ENCODE measurements around the gene MRPL55. TPM values are rescaled to one million over a fixed set of nuclear protein-coding genes. Genes with fewer than 3 reads are reported as not detected.

Gene MRPL55
- total RNA-seq, 1 experiment from 2014 or later = 60.4 TPM

GRCh38 chr1:228150120-228150460 lies 41.0 kb upstream of the MRPL55 start:
- POLR2A ChIA-PET (ENCODE audit: low non-redundant PET) = no interaction called here
- H3K4me3 ChIP-seq (ENCODE audit: low read depth, low read length, poor library complexity, severe bottlenecking) = no peak overlapping the region
- CTCF ChIA-PET = no interaction called here
- H3K9me3 ChIP-seq (ENCODE audit: low read depth, low read length, poor library complexity, severe bottlenecking) = no peaks in the 10 kb centered on the region
- H3K36me3 ChIP-seq (ENCODE audit: insufficient read depth, low read length, poor library complexity, severe bottlenecking) = no peaks in the 10 kb centered on the region
- no peak for TF ChIP-seq EZH2 (IDR thresholded peaks at IDR 0.05; ENCODE audit: borderline replicate concordance, low read depth, low read length, poor library complexity, severe bottlenecking)
- no peak for TF ChIP-seq CTCF (conservative IDR thresholded peaks at IDR 0.05; ENCODE audit: low read depth, low read length)
- DNase-seq (ENCODE audit: low spot score) = no peak
- BruUV-seq (replicated peaks) = no TSS peak
- H3K27me3 ChIP-seq (replicated peaks; ENCODE audit: insufficient read depth, low read depth, low read length, poor library complexity) = no peaks in the 10 kb centered on the region
- intact Hi-C loops (cut with micrococcal nuclease; ENCODE audit: unreplicated experiment) = no loop called here
- no peaks in the 10 kb centered on the region for H3K4me1 ChIP-seq (ENCODE audit: insufficient read depth, low read length, poor library complexity, severe bottlenecking)
- no peak overlapping the region for H3K27ac ChIP-seq (ENCODE audit: low read depth, low read length, poor library complexity, severe bottlenecking)

GRCh38 chr1:228149406-228150119 lies 40.5 kb upstream of the MRPL55 start, which contains the start of gene GJC2:
GJC2 (plus strand) TSS chr1:228149930; CDS start chr1:228157759, 7,829 bp downstream.
- H3K4me3 ChIP-seq (ENCODE audit: low read depth, low read length, poor library complexity, severe bottlenecking) = no peak within 1 kb of the TSS
- DNase-seq (ENCODE audit: low spot score) = no peak
- intact Hi-C loops (cut with micrococcal nuclease; ENCODE audit: unreplicated experiment) = no loop called here
- TF ChIP-seq CTCF (conservative IDR thresholded peaks at IDR 0.05; ENCODE audit: low read depth, low read length) = no peak
- no peak for TF ChIP-seq EZH2 (IDR thresholded peaks at IDR 0.05; ENCODE audit: borderline replicate concordance, low read depth, low read length, poor library complexity, severe bottlenecking)
- no peaks in the 10 kb centered on the region for H3K9me3 ChIP-seq (ENCODE audit: low read depth, low read length, poor library complexity, severe bottlenecking)
- no peaks in the 10 kb centered on the region for H3K27me3 ChIP-seq (replicated peaks; ENCODE audit: insufficient read depth, low read depth, low read length, poor library complexity)
- POLR2A ChIA-PET (ENCODE audit: low non-redundant PET) = no interaction called here
- H3K4me1 ChIP-seq (ENCODE audit: insufficient read depth, low read length, poor library complexity, severe bottlenecking) = no peaks in the 10 kb centered on the region
- CTCF ChIA-PET = no interaction called here
- no peaks in the 10 kb centered on the region for H3K36me3 ChIP-seq (ENCODE audit: insufficient read depth, low read length, poor library complexity, severe bottlenecking)
- no TSS peak for BruUV-seq (replicated peaks)
- no peak within 1 kb of the TSS for H3K27ac ChIP-seq (ENCODE audit: low read depth, low read length, poor library complexity, severe bottlenecking)

- H3K9me3 ChIP-seq (ENCODE audit: low read depth, low read length, poor library complexity, severe bottlenecking) = no peaks in the 10 kb centered on the region
- no peaks in the 10 kb centered on the region for H3K4me1 ChIP-seq (ENCODE audit: insufficient read depth, low read length, poor library complexity, severe bottlenecking)
- no peak overlapping the region for H3K4me3 ChIP-seq (ENCODE audit: low read depth, low read length, poor library complexity, severe bottlenecking)
- BruUV-seq (replicated peaks) = no TSS peak
- DNase-seq (ENCODE audit: low spot score) = no peak
- CTCF ChIA-PET = no interaction called here
- H3K27ac ChIP-seq (ENCODE audit: low read depth, low read length, poor library complexity, severe bottlenecking) = no peak overlapping the region
- intact Hi-C loops (cut with micrococcal nuclease; ENCODE audit: unreplicated experiment) = no loop called here
- TF ChIP-seq EZH2 (IDR thresholded peaks at IDR 0.05; ENCODE audit: borderline replicate concordance, low read depth, low read length, poor library complexity, severe bottlenecking) = no peak
- no peak for TF ChIP-seq CTCF (conservative IDR thresholded peaks at IDR 0.05; ENCODE audit: low read depth, low read length)
- H3K27me3 ChIP-seq (replicated peaks; ENCODE audit: insufficient read depth, low read depth, low read length, poor library complexity) = no peaks in the 10 kb centered on the region
- H3K36me3 ChIP-seq (ENCODE audit: insufficient read depth, low read length, poor library complexity, severe bottlenecking) = no peaks in the 10 kb centered on the region
- POLR2A ChIA-PET (ENCODE audit: low non-redundant PET) = no interaction called here
Measured at GRCh38 chr1:228148935-228149405, 39.9 kb upstream of the MRPL55 start.

Data from A673 (cell line).